ENCODE results near the gene APBB2. TPM values are rescaled to one million over a fixed set of nuclear protein-coding genes. Genes with fewer than 3 reads are reported as not detected.

Gene APBB2
- total and polyA plus RNA-seq, 11 donors, result 8.6 to 39.1 (median 26.7) TPM

- Histone ChIP-seq H3K9me3 (no peaks in the 10 kb centered on the region), H3K4me1 (no peaks in the 10 kb centered on the region), H3K4me3 (no peak overlapping the region), H3K27me3 (no peaks in the 10 kb centered on the region), H3K36me3 (no peaks in the 10 kb centered on the region), H3K27ac (no peak overlapping the region)
- no peak for DNase-seq
- no peak for ATAC-seq
- 91 to 100% (median 95%) methylated on average over 1 of the region's 1 CpG for WGBS, 4 donors
- TF ChIP-seq, protein P1, sequence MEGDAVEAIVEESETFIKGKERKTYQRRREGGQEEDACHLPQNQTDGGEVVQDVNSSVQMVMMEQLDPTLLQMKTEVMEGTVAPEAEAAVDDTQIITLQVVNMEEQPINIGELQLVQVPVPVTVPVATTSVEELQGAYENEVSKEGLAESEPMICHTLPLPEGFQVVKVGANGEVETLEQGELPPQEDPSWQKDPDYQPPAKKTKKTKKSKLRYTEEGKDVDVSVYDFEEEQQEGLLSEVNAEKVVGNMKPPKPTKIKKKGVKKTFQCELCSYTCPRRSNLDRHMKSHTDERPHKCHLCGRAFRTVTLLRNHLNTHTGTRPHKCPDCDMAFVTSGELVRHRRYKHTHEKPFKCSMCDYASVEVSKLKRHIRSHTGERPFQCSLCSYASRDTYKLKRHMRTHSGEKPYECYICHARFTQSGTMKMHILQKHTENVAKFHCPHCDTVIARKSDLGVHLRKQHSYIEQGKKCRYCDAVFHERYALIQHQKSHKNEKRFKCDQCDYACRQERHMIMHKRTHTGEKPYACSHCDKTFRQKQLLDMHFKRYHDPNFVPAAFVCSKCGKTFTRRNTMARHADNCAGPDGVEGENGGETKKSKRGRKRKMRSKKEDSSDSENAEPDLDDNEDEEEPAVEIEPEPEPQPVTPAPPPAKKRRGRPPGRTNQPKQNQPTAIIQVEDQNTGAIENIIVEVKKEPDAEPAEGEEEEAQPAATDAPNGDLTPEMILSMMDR (IDR thresholded peaks at IDR 0.05), result no peak
- intact Hi-C loops (cut with DNase I), result no loop called here
These were observed 21.7 kb upstream of the APBB2 start for GRCh38 chr4:41236032-41236431.

GRCh38 chr4:41232856-41233255, 18.5 kb upstream of the APBB2 start:
- WGBS, 4 donors, result 83 to 90% (median 86%) methylated on average over 3 of the region's 3 CpGs
- TF ChIP-seq POLR2A (IDR thresholded peaks at IDR 0.05), result no peak
- TF ChIP-seq, protein P1 (IDR thresholded peaks at IDR 0.05), result no peak
- DNase-seq (no peak), ATAC-seq (no peak)
- Histone ChIP-seq H3K9me3 (no peaks in the 10 kb centered on the region), H3K4me1 (no peaks in the 10 kb centered on the region), H3K4me3 (no peak overlapping the region), H3K27me3 (no peaks in the 10 kb centered on the region), H3K36me3 (no peaks in the 10 kb centered on the region), H3K27ac (no peak overlapping the region)
- intact Hi-C loops (cut with DNase I), result no loop called here

DNA sequence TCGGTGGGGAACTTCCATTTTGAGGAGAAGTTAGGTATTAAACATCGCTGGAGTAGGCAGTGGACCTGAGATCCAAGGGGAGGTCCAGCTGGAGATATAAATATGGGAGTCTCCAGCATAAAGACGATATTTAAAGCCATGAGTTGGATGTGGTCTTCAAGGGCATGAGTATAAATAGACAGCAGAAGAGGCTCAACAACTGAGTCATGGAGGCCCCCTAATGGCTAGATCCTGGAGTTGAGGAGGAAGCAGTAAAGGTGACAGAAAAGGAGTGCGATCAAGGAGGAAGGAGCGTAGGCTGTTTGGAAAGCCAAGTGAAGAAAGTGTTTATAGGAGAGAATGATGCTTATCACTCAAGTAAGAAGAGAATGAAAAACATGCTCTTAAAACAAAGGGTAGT, 18.1 kb upstream of the APBB2 start:
- Histone ChIP-seq H3K9me3 (no peaks in the 10 kb centered on the region), H3K27me3 (no peaks in the 10 kb centered on the region), H3K36me3 (no peaks in the 10 kb centered on the region), H3K4me3 (no peak overlapping the region), H3K4me1 (no peaks in the 10 kb centered on the region), H3K27ac (no peak overlapping the region)
- ATAC-seq (peak in 1 of 4 donors; percentile 39), DNase-seq (no peak)
- intact Hi-C loops (cut with DNase I), result no loop called here
- WGBS, 4 donors, result 49 to 74% (median 55%) methylated on average over 5 of the region's 5 CpGs
- TF ChIP-seq POLR2A (IDR thresholded peaks at IDR 0.05), result no peak
- TF ChIP-seq, protein P1 (IDR thresholded peaks at IDR 0.05), result peak in 6 of 12 donors; percentile 9 to 33 (median 24)

DNA sequence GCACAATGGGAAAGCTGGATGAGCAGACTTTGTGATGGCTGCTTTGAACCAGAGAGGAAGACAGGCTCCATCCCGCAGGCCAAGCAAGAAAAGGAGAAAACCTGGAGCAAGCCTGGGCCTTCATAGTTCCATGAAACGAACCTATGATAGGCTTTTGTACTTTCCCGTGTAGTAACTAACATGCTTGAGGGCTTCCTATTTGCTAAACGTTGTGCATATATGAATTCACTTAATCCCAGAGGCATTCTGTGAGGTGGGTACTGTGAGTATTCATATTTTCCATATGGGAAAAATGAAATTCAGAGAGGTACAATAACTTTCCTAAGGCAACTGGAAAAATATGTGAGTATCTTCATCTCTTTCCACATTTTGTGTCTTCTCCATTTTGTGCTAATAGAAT, 13.6 kb upstream of the APBB2 start:
- H3K9me3 ChIP-seq, result no peaks in the 10 kb centered on the region
- intact Hi-C loops (cut with DNase I), result loop anchor here in 1 of 10 donors (10.0 kb wide), 1 partner anchor 493 kb away; no protein-coding TSS in a partner anchor
- WGBS, 4 donors, result 79 to 85% (median 80%) methylated on average over 4 of the region's 4 CpGs
- no peak for ATAC-seq
- no peak for DNase-seq
- TF ChIP-seq POLR2A (IDR thresholded peaks at IDR 0.05), result no peak
- TF ChIP-seq, protein P1 (IDR thresholded peaks at IDR 0.05), result no peak
- H3K4me1 ChIP-seq, result no peaks in the 10 kb centered on the region
- no peak overlapping the region for H3K27ac ChIP-seq
- H3K27me3 ChIP-seq, result no peaks in the 10 kb centered on the region
- no peaks in the 10 kb centered on the region for H3K36me3 ChIP-seq
- no peak overlapping the region for H3K4me3 ChIP-seq

Measured in heart left ventricle (tissue), 16 donors.